Liver (tissue), 9 donors: Measurements from ENCODE around the gene BCL2L1. TPM values are rescaled to one million over a fixed set of nuclear protein-coding genes. Genes with fewer than 3 reads are reported as not detected.

Source experiments
- DNase-seq: peaks from one replicate; pipeline ENCODE4 v3.0.0-alpha.2; 2017; ENCODE audit warnings: low spot score
- H3K27ac ChIP-seq, 2 donors: one replicate each; pipeline ENCODE4 v1.7.0; 2013; ENCODE audit warnings: inconsistent platforms in 2 of 2, low read length in 2 of 2, control low read depth in 1 of 2, low read depth in 1 of 2, mild to moderate bottlenecking in 1 of 2
- H3K27me3 ChIP-seq, 4 donors: one replicate each; pipeline versions ENCODE4 v1.6.1 to v1.7.0; 2013; ENCODE audit warnings: low read length in 3 of 4, inconsistent platforms in 1 of 4, mild to moderate bottlenecking in 1 of 4, moderate library complexity in 1 of 4; ENCODE audit not compliant: control insufficient read depth in 4 of 4, insufficient read depth in 4 of 4
- H3K36me3 ChIP-seq, 4 donors: one replicate each; pipeline versions ENCODE4 v1.6.1 to v1.7.0; 2013; ENCODE audit warnings: low read length in 3 of 4, mild to moderate bottlenecking in 3 of 4, low read depth in 1 of 4, moderate library complexity in 1 of 4; ENCODE audit not compliant: control insufficient read depth in 4 of 4, insufficient read depth in 3 of 4
- H3K4me1 ChIP-seq, 4 donors: one replicate each; pipeline versions ENCODE4 v1.6.1 to v1.7.0; 2013; ENCODE audit warnings: low read length in 3 of 4, mild to moderate bottlenecking in 3 of 4, moderate library complexity in 1 of 4; ENCODE audit not compliant: control insufficient read depth in 4 of 4, insufficient read depth in 4 of 4
- H3K4me3 ChIP-seq, 3 donors: one replicate each; pipeline versions ENCODE4 v1.6.1 to v1.7.0; 2013; ENCODE audit warnings: low read length in 3 of 3, control low read depth in 1 of 3, low read depth in 1 of 3, mild to moderate bottlenecking in 1 of 3
- H3K9ac ChIP-seq, 2 donors: one replicate each; pipeline ENCODE4 v1.7.0; 2013; ENCODE audit warnings: low read length in 2 of 2, mild to moderate bottlenecking in 2 of 2, moderate library complexity in 2 of 2, control low read depth in 1 of 2, low read depth in 1 of 2
- H3K9me3 ChIP-seq, 4 donors: one replicate each; pipeline versions ENCODE4 v1.6.1 to v1.7.0; 2013; ENCODE audit warnings: low read length in 3 of 4; ENCODE audit not compliant: control insufficient read depth in 4 of 4
- CTCF ChIP-seq: fragments of 150-350 bp; IDR thresholded peaks from 2 replicates; pipeline ENCODE4 v1.5.1; 2017; ENCODE audit warnings: improper control_type of control experiment, low read depth, low read length; ENCODE audit not compliant: missing input control
- EGR1 ChIP-seq, 2 donors: IDR thresholded peaks; 2 replicates each; pipeline ENCODE4 v1.6.1; 2016 to 2018; ENCODE audit warnings: antibody characterized with exemption in 2 of 2, low read depth in 2 of 2
- FOXA1 ChIP-seq: IDR thresholded peaks from 2 replicates; pipeline ENCODE4 v1.6.1; 2016; ENCODE audit warnings: antibody characterized with exemption
- FOXA2 ChIP-seq: IDR thresholded peaks from 2 replicates; pipeline ENCODE4 v1.6.1; 2016; ENCODE audit warnings: antibody characterized with exemption
- GABPA ChIP-seq, 2 donors: IDR thresholded peaks in 1 of 2; conservative IDR thresholded peaks in 1 of 2; 2 replicates each; pipeline ENCODE4 v1.6.1; 2016; ENCODE audit warnings: antibody characterized with exemption in 2 of 2, mild to moderate bottlenecking in 1 of 2, moderate library complexity in 1 of 2
- HNF4A ChIP-seq, 2 donors: conservative IDR thresholded peaks; 2 replicates each; pipeline ENCODE4 v1.6.1; 2016; ENCODE audit warnings: antibody characterized with exemption in 2 of 2, mild to moderate bottlenecking in 2 of 2
- HNF4G ChIP-seq: IDR thresholded peaks from 2 replicates; pipeline ENCODE4 v1.6.1; 2016; ENCODE audit warnings: antibody characterized with exemption
- MAX ChIP-seq: IDR thresholded peaks from 2 replicates; pipeline ENCODE4 v1.6.1; 2016; ENCODE audit warnings: antibody characterized with exemption
- RAD21 ChIP-seq, 2 donors: IDR thresholded peaks; 2 replicates each; pipeline ENCODE4 v1.6.1; 2016; ENCODE audit warnings: antibody characterized with exemption in 2 of 2, mild to moderate bottlenecking in 2 of 2
- RXRA ChIP-seq, 2 donors: IDR thresholded peaks; 2 replicates each; pipeline ENCODE4 v1.6.1; 2017 to 2018; ENCODE audit warnings: antibody characterized with exemption in 2 of 2, mild to moderate bottlenecking in 1 of 2
- SP1 ChIP-seq: IDR thresholded peaks from 2 replicates; pipeline ENCODE4 v1.6.1; 2018; ENCODE audit warnings: antibody characterized with exemption, mild to moderate bottlenecking
- TAF1 ChIP-seq: conservative IDR thresholded peaks from 2 replicates; pipeline ENCODE4 v1.6.1; 2016; ENCODE audit warnings: antibody characterized with exemption, mild to moderate bottlenecking
- YY1 ChIP-seq: IDR thresholded peaks from 2 replicates; pipeline ENCODE4 v1.6.1; 2016; ENCODE audit warnings: antibody characterized with exemption, mild to moderate bottlenecking
- WGBS: extraction: QIAGEN DNeasy Blood & Tissue Kit; methylation state at CpG from one replicate; pipeline ENCODE4 v1.1.7; 2013; 5-methylcytosine and 5-hydroxymethylcytosine counted together
- polyA plus RNA-seq, 2 donors: library from polyadenylated mRNA; stranded (reverse) in 1 of 2; unstranded in 1 of 2; fragments of 200-250 nt in 1 of 2; fragments of >200 nt in 1 of 2; fragmentation: Nextera tagmentation in 1 of 2; extraction: Ambion mirVana in 1 of 2; gene quantifications; one replicate each; pipeline versions ENCODE4 v1.2.1 to v1.2.3, GENCODE V29; 2013 to 2015
- total RNA-seq, 2 donors: library from RNA; depleted of rRNA; stranded (reverse); fragments of >200 nt; gene quantifications; one replicate each; pipeline ENCODE4 v1.2.3, GENCODE V29; 2014
- TF ChIP-seq, protein P1 (sequence below): IDR thresholded peaks from 2 replicates; pipeline ENCODE4 v1.6.1; 2016; ENCODE audit warnings: antibody characterized with exemption
- donor health status: healthy.
- donor health status: healthy.
- donor health status: healthy.
- donor health status: healthy.
- donor health status: healthy.

BCL2L1 gene
- total and polyA plus RNA-seq, 4 donors = 29.7 to 124 (median 46.0) TPM

DNA sequence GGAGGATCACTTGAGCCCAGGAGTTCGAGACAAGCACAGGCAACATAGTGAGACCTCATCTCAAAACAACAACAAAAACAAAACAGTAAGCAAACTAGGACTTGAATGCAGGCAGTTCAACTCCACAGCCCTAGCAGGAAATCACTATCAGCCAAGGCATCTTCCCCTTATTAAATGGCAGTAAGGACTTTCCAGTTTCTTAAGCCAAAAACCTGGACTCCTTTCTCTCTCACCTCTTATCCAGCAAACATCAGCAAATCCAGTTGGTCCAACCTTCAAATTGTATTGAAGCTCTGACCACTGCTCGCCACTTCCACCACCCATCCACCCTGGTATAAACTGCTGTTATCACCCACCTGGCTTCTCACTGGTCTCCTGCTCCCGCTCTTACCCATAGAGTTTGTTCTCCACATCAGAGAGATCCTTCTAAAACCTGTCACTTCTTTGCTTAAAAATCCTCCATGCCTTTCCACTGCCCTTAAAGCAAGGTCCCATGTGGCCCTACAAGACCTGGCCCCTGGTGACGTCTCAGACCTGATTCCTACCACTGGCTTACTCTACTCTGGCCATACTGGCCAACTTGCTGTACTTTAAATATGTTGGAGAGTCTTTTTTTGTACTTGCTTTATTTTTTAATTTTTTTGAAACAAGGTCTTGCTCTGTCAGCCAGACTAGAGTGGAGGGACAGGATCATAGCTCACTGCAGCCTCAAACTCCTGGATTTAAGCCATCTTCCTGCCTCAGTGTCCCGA, 27.6 kb downstream of the BCL2L1 start:
- no peaks in the 10 kb centered on the region for H3K9me3 ChIP-seq
- H3K4me3 ChIP-seq = no peak overlapping the region
- no peak for DNase-seq
- TF ChIP-seq FOXA1 (no peak), FOXA2 (no peak), HNF4G (no peak), EGR1 (IDR thresholded peaks at IDR 0.05; ENCODE audit: low read depth in 2 of 2) (no peak)
- peaks cover 0 to 6% (median 0%) of the 10 kb centered on the region in 4 donors for H3K36me3 ChIP-seq
- H3K4me1 ChIP-seq = peaks cover 17 to 41% (median 27%) of the 10 kb centered on the region in 4 donors
- H3K27me3 ChIP-seq = no peaks in the 10 kb centered on the region
- H3K27ac ChIP-seq = peak overlapping the region; percentile 74 to 97
- no peak overlapping the region for H3K9ac ChIP-seq
- WGBS = 92% methylated on average over 5 of the region's 5 CpGs

- Histone ChIP-seq H3K36me3 (peaks cover 0 to 7% (median 1%) of the 10 kb centered on the region in 4 donors), H3K4me3 (no peak overlapping the region), H3K27me3 (no peaks in the 10 kb centered on the region), H3K9me3 (no peaks in the 10 kb centered on the region), H3K9ac (no peak overlapping the region), H3K4me1 (peaks cover 13 to 32% (median 23%) of the 10 kb centered on the region in 4 donors), H3K27ac (peak overlapping the region; percentile 74 to 97)
- TF ChIP-seq YY1 = no peak
- no peak for TF ChIP-seq TAF1
- TF ChIP-seq RAD21 (IDR thresholded peaks at IDR 0.05) = no peak
- TF ChIP-seq SP1 = no peak
- TF ChIP-seq, protein P1, sequence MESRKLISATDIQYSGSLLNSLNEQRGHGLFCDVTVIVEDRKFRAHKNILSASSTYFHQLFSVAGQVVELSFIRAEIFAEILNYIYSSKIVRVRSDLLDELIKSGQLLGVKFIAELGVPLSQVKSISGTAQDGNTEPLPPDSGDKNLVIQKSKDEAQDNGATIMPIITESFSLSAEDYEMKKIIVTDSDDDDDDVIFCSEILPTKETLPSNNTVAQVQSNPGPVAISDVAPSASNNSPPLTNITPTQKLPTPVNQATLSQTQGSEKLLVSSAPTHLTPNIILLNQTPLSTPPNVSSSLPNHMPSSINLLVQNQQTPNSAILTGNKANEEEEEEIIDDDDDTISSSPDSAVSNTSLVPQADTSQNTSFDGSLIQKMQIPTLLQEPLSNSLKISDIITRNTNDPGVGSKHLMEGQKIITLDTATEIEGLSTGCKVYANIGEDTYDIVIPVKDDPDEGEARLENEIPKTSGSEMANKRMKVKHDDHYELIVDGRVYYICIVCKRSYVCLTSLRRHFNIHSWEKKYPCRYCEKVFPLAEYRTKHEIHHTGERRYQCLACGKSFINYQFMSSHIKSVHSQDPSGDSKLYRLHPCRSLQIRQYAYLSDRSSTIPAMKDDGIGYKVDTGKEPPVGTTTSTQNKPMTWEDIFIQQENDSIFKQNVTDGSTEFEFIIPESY = no peak
- no peak for TF ChIP-seq FOXA1
- TF ChIP-seq MAX = no peak
- no peak for TF ChIP-seq HNF4G
- no peak for TF ChIP-seq FOXA2
- no peak for TF ChIP-seq CTCF
- TF ChIP-seq GABPA (IDR thresholded peaks at IDR 0.05 in 1 of 2, conservative IDR thresholded peaks at IDR 0.05 in 1 of 2) = no peak
- no peak for TF ChIP-seq RXRA (IDR thresholded peaks at IDR 0.05)
- TF ChIP-seq EGR1 (IDR thresholded peaks at IDR 0.05; ENCODE audit: low read depth in 2 of 2) = no peak
- no peak for TF ChIP-seq HNF4A (conservative IDR thresholded peaks at IDR 0.05)
- DNase-seq = no peak
- 79% methylated on average over 4 of the region's 4 CpGs for WGBS
These were observed 28.5 kb downstream of the BCL2L1 start for GRCh38 chr20:31693987-31694661.
